DND-41 (cell line): ENCODE measurements around the gene POC1A.

Experiments used
- ATAC-seq: fragments of 200-7000 bp; cut with Tn5 transposase; 3 replicates; pipeline ENCODE4 v1.9.1; 2021; ENCODE audit warnings: low read depth; ENCODE audit not compliant: insufficient read depth
- DNase-seq: peaks from one replicate; pipeline ENCODE4 v3.0.0-alpha.2; 2020
- H2AFZ ChIP-seq: 2 replicates; pipeline ENCODE4 v1.6.0; 2012; ENCODE audit warnings: low read depth, low read length
- H3K27ac ChIP-seq: 2 replicates; pipeline ENCODE4 v1.5.1; 2012; ENCODE audit warnings: low read length, inconsistent platforms
- H3K27me3 ChIP-seq: fragments of 200-600 bp; sonication (generic); 2 replicates; pipeline ENCODE4 v1.6.0; 2012; ENCODE audit warnings: low read length, mild to moderate bottlenecking, inconsistent platforms; ENCODE audit not compliant: insufficient read depth, poor library complexity
- H3K36me3 ChIP-seq: 2 replicates; pipeline ENCODE4 v1.5.1; 2012; ENCODE audit warnings: low read length, inconsistent platforms; ENCODE audit not compliant: insufficient read depth
- H3K4me1 ChIP-seq: 2 replicates; pipeline ENCODE4 v1.5.1; 2012; ENCODE audit warnings: mild to moderate bottlenecking, low read length; ENCODE audit not compliant: insufficient read depth
- H3K4me2 ChIP-seq: 2 replicates; pipeline ENCODE4 v1.6.0; 2012; ENCODE audit warnings: mild to moderate bottlenecking, moderate library complexity, low read length, inconsistent platforms; ENCODE audit not compliant: insufficient read depth
- H3K4me3 ChIP-seq, 2 experiments: fragments of 200-600 bp in 1 of 2; shearing (Covaris generic) in 1 of 2; 2 replicates each; pipeline ENCODE4 v1.5.1; 2012 to 2016; ENCODE audit warnings: inconsistent platforms in 2 of 2, low read length in 2 of 2, mild to moderate bottlenecking in 2 of 2, low read depth in 1 of 2, moderate library complexity in 1 of 2
- H3K79me2 ChIP-seq: 2 replicates; pipeline ENCODE4 v1.6.0; 2012; ENCODE audit warnings: low read length, inconsistent platforms; ENCODE audit not compliant: insufficient read depth
- H3K9ac ChIP-seq: 2 replicates; pipeline ENCODE4 v1.6.0; 2012; ENCODE audit warnings: low read depth, mild to moderate bottlenecking, inconsistent platforms, low read length, moderate library complexity
- H3K9me3 ChIP-seq: 2 replicates; pipeline ENCODE4 v1.5.1; 2012; ENCODE audit warnings: low read length, moderate library complexity, mild to moderate bottlenecking, inconsistent platforms; ENCODE audit not compliant: insufficient read depth, severe bottlenecking
- H4K20me1 ChIP-seq: 2 replicates; pipeline ENCODE4 v1.6.0; 2012; ENCODE audit warnings: low read length; ENCODE audit not compliant: insufficient read depth
- EZH2 ChIP-seq: IDR thresholded peaks from 3 replicates; pipeline ENCODE4 v1.6.1; 2012; ENCODE audit warnings: borderline replicate concordance, low read depth, mild to moderate bottlenecking, moderate library complexity, low read length, inconsistent platforms; ENCODE audit not compliant: severe bottlenecking
- TF ChIP-seq, protein P1 (sequence below): IDR thresholded peaks from 2 replicates; pipeline ENCODE4 v1.5.1; 2012; ENCODE audit warnings: borderline replicate concordance, low read length, moderate library complexity, mild to moderate bottlenecking; ENCODE audit not compliant: poor library complexity, severe bottlenecking; ENCODE audit errors: extremely low read depth

The POC1A gene

DNA sequence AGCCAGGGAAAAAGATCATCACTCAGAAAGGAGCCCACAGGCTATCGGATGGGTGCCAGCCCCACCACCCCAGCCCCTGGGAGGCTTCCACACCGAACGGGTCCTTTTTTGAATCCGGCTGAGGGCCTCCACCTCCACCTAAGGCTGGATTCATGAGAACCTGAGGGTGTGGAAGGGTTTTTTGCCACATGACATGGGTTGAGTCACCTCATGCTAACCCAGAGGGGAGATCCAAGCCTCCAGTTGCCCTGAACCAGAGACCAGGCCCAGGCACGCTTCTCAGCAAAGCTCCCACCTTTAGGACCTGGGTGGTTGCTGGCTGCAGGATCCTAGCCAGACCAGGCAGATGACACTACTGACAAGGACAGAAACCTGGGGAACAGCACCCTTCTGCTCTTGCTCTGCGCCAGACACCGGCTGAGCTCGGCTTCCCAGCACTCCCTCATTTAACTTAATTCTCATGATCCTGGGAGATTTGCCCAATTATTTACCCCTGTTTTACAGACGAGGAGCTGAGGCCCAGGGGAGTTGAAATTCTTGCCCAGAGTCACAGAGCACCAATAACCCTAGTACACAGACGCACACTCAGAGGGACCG is 123.4 kb downstream of the POC1A start:
- Histone ChIP-seq H3K9me3 (no peaks in the 10 kb centered on the region), H3K4me1 (no peaks in the 10 kb centered on the region)

DNA sequence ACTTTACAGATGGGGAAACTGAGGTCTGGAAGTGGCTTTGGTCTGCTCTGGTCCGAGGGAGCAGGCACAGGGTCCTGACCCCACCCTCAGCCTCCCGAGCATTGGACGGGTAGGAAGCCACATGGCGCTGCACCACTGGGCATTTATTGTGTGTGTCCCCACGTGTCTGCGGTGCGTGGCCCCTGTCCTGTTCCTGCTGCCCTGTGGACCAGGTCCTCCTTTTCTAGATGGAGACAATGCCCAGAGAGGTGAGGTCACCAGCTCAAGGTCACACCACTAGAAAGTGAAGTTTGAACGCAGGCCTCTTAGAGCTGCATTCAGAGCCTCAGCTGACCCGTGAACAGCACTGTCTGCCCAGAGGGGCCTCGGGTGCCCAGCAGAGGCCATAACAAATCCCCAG is 124.7 kb downstream of the POC1A start:
- no peaks in the 10 kb centered on the region for H4K20me1 ChIP-seq
- H3K9me3 ChIP-seq: no peaks in the 10 kb centered on the region
- no peak for TF ChIP-seq EZH2
- TF ChIP-seq, protein P1, sequence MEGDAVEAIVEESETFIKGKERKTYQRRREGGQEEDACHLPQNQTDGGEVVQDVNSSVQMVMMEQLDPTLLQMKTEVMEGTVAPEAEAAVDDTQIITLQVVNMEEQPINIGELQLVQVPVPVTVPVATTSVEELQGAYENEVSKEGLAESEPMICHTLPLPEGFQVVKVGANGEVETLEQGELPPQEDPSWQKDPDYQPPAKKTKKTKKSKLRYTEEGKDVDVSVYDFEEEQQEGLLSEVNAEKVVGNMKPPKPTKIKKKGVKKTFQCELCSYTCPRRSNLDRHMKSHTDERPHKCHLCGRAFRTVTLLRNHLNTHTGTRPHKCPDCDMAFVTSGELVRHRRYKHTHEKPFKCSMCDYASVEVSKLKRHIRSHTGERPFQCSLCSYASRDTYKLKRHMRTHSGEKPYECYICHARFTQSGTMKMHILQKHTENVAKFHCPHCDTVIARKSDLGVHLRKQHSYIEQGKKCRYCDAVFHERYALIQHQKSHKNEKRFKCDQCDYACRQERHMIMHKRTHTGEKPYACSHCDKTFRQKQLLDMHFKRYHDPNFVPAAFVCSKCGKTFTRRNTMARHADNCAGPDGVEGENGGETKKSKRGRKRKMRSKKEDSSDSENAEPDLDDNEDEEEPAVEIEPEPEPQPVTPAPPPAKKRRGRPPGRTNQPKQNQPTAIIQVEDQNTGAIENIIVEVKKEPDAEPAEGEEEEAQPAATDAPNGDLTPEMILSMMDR: no peak

More for the DNA sequence above, 123.4 kb downstream of the POC1A start:
- H3K9ac ChIP-seq: no peak overlapping the region
- no peak for ATAC-seq
- no peak for TF ChIP-seq EZH2
- TF ChIP-seq, protein P1: no peak
- H3K4me3 ChIP-seq: no peak overlapping the region
- no peaks in the 10 kb centered on the region for H3K79me2 ChIP-seq
- no peak for DNase-seq
- H3K27ac ChIP-seq: no peak overlapping the region
- no peaks in the 10 kb centered on the region for H3K36me3 ChIP-seq
- H4K20me1 ChIP-seq: no peaks in the 10 kb centered on the region
- no peak overlapping the region for H2AFZ ChIP-seq
- H3K27me3 ChIP-seq: no peaks in the 10 kb centered on the region
- no peak overlapping the region for H3K4me2 ChIP-seq

DNA sequence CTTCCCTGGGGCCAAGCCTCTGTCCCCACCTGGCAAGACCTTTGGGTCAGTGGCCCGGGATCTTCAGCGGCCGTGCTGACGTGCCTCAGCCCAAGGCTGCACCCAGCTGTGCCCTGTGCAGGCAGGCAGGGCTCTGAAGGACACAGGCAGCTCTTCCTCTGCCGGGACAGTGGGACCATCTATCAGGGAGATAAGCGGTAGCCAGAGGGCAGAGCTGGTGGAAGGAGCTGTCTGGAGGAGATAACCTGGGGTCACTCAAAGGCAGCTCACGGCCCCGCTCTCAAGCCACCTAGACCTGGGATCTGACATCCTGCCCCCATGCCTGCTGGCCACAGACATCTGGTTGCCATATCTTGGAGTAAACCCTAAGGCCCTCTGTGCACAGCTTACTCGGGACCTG is 125.2 kb downstream of the POC1A start:
- Histone ChIP-seq H3K4me1 (no peaks in the 10 kb centered on the region), H3K27ac (no peak overlapping the region), H3K27me3 (no peaks in the 10 kb centered on the region), H3K9me3 (no peaks in the 10 kb centered on the region), H3K9ac (no peak overlapping the region), H3K4me2 (no peak overlapping the region), H4K20me1 (no peaks in the 10 kb centered on the region), H3K4me3 (no peak overlapping the region), H3K36me3 (no peaks in the 10 kb centered on the region), H2AFZ (no peak overlapping the region), H3K79me2 (no peaks in the 10 kb centered on the region)
- TF ChIP-seq, protein P1: no peak
- TF ChIP-seq EZH2: no peak
- DNase-seq: no peak
- no peak for ATAC-seq

More for the DNA sequence above, 124.7 kb downstream of the POC1A start:
- no peaks in the 10 kb centered on the region for H3K27me3 ChIP-seq
- no peaks in the 10 kb centered on the region for H3K4me1 ChIP-seq
- no peak overlapping the region for H3K9ac ChIP-seq
- no peaks in the 10 kb centered on the region for H3K36me3 ChIP-seq
- no peak overlapping the region for H2AFZ ChIP-seq
- H3K79me2 ChIP-seq: no peaks in the 10 kb centered on the region
- no peak for DNase-seq
- no peak overlapping the region for H3K4me3 ChIP-seq
- no peak overlapping the region for H3K27ac ChIP-seq
- no peak overlapping the region for H3K4me2 ChIP-seq
- no peak for ATAC-seq

DNA sequence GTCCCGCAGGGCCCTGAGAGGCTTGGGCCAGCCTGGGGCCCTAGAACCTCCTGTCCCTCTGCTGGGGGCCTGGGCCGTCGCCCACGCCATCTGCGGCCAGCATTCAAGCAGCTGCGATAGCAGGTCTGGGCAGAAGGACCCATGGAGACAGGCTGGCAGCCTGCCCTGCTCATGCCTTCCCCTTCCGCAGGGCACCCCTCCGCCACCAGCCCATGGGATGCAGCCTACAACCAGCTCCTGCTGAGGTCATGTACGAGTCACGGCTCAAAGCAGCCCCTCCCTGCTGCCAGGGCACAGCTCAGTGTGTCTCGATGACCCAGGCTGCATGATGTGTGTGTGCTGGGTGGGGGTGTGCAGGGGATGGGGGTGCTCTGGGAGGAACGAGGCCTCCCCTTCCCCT is 125.7 kb downstream of the POC1A start:
- no peak for TF ChIP-seq EZH2
- TF ChIP-seq, protein P1: no peak
- Histone ChIP-seq H3K4me2 (no peak overlapping the region), H3K36me3 (no peaks in the 10 kb centered on the region), H3K4me1 (no peaks in the 10 kb centered on the region), H3K79me2 (no peaks in the 10 kb centered on the region), H2AFZ (no peak overlapping the region), H3K27me3 (no peaks in the 10 kb centered on the region), H3K9ac (no peak overlapping the region), H4K20me1 (no peaks in the 10 kb centered on the region), H3K9me3 (no peaks in the 10 kb centered on the region), H3K27ac (no peak overlapping the region), H3K4me3 (no peak overlapping the region)
- no peak for DNase-seq
- no peak for ATAC-seq
